Spleen (tissue), 7 donors: ENCODE measurements around the gene MEMO1.

ENCODE experiments used
- POLR2AphosphoS5 ChIP-seq, 3 donors: sonication (generic); formaldehyde crosslinking; IDR thresholded peaks; one replicate each; pipeline ENCODE4 v1.5.1; 2017; ENCODE audit warnings: antibody characterized with exemption in 3 of 3
- TF ChIP-seq, protein P1 (sequence below), 11 experiments: fragments of 200-600 bp in 7 of 11; fragments of 450-650 bp in 4 of 11; sonication (generic) in 4 of 11; IDR thresholded peaks in 8 of 11; conservative IDR thresholded peaks in 3 of 11; 1 replicate in 7 of 11; 2 replicates in 4 of 11; pipeline versions ENCODE4 v1.4.0 to v1.8.0; 2016 to 2021; ENCODE audit warnings: antibody characterized with exemption in 11 of 11, inconsistent platforms in 4 of 11, mild to moderate bottlenecking in 1 of 11
- donor health status: DM: no; HTN: no; CAD: no; lungs with moderate emphysema.
- donor health status: DM: no; HTN: no; CAD: no.
- donor health status: DM: no; HTN: no; CAD: no.

DNA sequence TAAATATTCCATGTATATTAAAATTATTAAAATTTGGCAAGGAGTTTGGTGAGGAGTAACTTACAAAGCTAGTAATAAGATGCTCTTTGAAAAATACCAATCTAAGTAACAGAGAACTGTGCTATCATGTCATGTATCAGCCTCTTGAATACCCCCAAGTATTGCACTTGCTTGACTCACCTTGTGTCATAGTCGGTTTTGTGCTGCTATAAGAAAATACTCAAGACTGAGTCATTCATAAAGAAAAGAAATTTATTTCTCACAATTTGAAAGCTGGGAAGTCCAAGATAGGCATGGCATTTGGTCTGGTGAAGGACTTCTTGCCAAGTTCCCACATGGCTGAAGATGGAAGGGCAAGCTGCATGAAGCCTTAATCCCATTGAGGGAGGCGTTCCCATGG lies 179.2 kb downstream of the MEMO1 start:
- TF ChIP-seq, protein P1, sequence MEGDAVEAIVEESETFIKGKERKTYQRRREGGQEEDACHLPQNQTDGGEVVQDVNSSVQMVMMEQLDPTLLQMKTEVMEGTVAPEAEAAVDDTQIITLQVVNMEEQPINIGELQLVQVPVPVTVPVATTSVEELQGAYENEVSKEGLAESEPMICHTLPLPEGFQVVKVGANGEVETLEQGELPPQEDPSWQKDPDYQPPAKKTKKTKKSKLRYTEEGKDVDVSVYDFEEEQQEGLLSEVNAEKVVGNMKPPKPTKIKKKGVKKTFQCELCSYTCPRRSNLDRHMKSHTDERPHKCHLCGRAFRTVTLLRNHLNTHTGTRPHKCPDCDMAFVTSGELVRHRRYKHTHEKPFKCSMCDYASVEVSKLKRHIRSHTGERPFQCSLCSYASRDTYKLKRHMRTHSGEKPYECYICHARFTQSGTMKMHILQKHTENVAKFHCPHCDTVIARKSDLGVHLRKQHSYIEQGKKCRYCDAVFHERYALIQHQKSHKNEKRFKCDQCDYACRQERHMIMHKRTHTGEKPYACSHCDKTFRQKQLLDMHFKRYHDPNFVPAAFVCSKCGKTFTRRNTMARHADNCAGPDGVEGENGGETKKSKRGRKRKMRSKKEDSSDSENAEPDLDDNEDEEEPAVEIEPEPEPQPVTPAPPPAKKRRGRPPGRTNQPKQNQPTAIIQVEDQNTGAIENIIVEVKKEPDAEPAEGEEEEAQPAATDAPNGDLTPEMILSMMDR (IDR thresholded peaks at IDR 0.05 in 8 of 11, conservative IDR thresholded peaks at IDR 0.05 in 3 of 11), result no peak
- TF ChIP-seq POLR2AphosphoS5 (IDR thresholded peaks at IDR 0.05), result no peak
